Testis (tissue), 2 donors: ENCODE data around the gene MIB2.

Experiments used
- POLR2A ChIP-seq: fragments of 450-650 bp; IDR thresholded peaks from one replicate; pipeline ENCODE4 v1.6.1; 2017; ENCODE audit warnings: antibody characterized with exemption, mild to moderate bottlenecking, moderate library complexity
- TF ChIP-seq, protein P1 (sequence below), 3 experiments: fragments of 450-650 bp in 2 of 3; fragments of 200-600 bp in 1 of 3; sonication (generic) in 1 of 3; IDR thresholded peaks; one replicate each; pipeline ENCODE4 v1.5.1; 2016 to 2019; ENCODE audit warnings: antibody characterized with exemption in 3 of 3, mild to moderate bottlenecking in 2 of 3, moderate library complexity in 1 of 3

DNA sequence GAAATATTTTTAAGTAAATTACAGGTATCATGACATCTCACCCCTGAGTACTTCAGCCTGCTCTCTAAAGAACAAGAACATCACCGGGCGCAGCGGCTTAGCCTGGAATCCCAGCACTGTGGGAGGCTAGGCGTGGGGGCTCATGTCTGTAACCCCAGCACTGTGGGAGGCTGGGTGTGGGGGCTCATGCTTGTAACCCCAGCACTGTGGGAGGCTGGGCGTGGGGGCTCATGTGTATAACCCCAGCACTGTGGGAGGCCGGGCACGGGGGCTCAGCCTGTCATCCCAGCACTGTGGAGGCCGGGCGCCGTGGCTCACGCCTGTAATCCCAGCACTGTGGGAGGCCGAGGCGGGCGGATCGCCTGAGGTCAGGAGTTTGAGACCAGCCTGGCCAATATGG, 51.2 kb downstream of the MIB2 start:
- TF ChIP-seq POLR2A, result no peak
- TF ChIP-seq, protein P1, sequence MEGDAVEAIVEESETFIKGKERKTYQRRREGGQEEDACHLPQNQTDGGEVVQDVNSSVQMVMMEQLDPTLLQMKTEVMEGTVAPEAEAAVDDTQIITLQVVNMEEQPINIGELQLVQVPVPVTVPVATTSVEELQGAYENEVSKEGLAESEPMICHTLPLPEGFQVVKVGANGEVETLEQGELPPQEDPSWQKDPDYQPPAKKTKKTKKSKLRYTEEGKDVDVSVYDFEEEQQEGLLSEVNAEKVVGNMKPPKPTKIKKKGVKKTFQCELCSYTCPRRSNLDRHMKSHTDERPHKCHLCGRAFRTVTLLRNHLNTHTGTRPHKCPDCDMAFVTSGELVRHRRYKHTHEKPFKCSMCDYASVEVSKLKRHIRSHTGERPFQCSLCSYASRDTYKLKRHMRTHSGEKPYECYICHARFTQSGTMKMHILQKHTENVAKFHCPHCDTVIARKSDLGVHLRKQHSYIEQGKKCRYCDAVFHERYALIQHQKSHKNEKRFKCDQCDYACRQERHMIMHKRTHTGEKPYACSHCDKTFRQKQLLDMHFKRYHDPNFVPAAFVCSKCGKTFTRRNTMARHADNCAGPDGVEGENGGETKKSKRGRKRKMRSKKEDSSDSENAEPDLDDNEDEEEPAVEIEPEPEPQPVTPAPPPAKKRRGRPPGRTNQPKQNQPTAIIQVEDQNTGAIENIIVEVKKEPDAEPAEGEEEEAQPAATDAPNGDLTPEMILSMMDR (IDR thresholded peaks at IDR 0.05), result no peak
